DND-41 (cell line): ENCODE measurements around the gene TYSND1.
A peak's percentile ranks its signal among the peaks of the same experiment; 100 is the strongest.
"Not testable (repeated sequence)": the region's sequence is repeated elsewhere in the genome, so short reads cannot be mapped to it uniquely, and the experiment has no call there.

Experiments used
- ATAC-seq: fragments of 200-7000 bp; cut with Tn5 transposase; 3 replicates; pipeline ENCODE4 v1.9.1; 2021; ENCODE audit warnings: low read depth; ENCODE audit not compliant: insufficient read depth
- DNase-seq: peaks from one replicate; pipeline ENCODE4 v3.0.0-alpha.2; 2020
- H2AFZ ChIP-seq: 2 replicates; pipeline ENCODE4 v1.6.0; 2012; ENCODE audit warnings: low read depth, low read length
- H3K27ac ChIP-seq: 2 replicates; pipeline ENCODE4 v1.5.1; 2012; ENCODE audit warnings: low read length, inconsistent platforms
- H3K27me3 ChIP-seq: fragments of 200-600 bp; sonication (generic); 2 replicates; pipeline ENCODE4 v1.6.0; 2012; ENCODE audit warnings: low read length, mild to moderate bottlenecking, inconsistent platforms; ENCODE audit not compliant: insufficient read depth, poor library complexity
- H3K36me3 ChIP-seq: 2 replicates; pipeline ENCODE4 v1.5.1; 2012; ENCODE audit warnings: low read length, inconsistent platforms; ENCODE audit not compliant: insufficient read depth
- H3K4me1 ChIP-seq: 2 replicates; pipeline ENCODE4 v1.5.1; 2012; ENCODE audit warnings: mild to moderate bottlenecking, low read length; ENCODE audit not compliant: insufficient read depth
- H3K4me2 ChIP-seq: 2 replicates; pipeline ENCODE4 v1.6.0; 2012; ENCODE audit warnings: mild to moderate bottlenecking, moderate library complexity, low read length, inconsistent platforms; ENCODE audit not compliant: insufficient read depth
- H3K4me3 ChIP-seq, 2 experiments: fragments of 200-600 bp in 1 of 2; shearing (Covaris generic) in 1 of 2; 2 replicates each; pipeline ENCODE4 v1.5.1; 2012 to 2016; ENCODE audit warnings: inconsistent platforms in 2 of 2, low read length in 2 of 2, mild to moderate bottlenecking in 2 of 2, low read depth in 1 of 2, moderate library complexity in 1 of 2
- H3K79me2 ChIP-seq: 2 replicates; pipeline ENCODE4 v1.6.0; 2012; ENCODE audit warnings: low read length, inconsistent platforms; ENCODE audit not compliant: insufficient read depth
- H3K9ac ChIP-seq: 2 replicates; pipeline ENCODE4 v1.6.0; 2012; ENCODE audit warnings: low read depth, mild to moderate bottlenecking, inconsistent platforms, low read length, moderate library complexity
- H3K9me3 ChIP-seq: 2 replicates; pipeline ENCODE4 v1.5.1; 2012; ENCODE audit warnings: low read length, moderate library complexity, mild to moderate bottlenecking, inconsistent platforms; ENCODE audit not compliant: insufficient read depth, severe bottlenecking
- H4K20me1 ChIP-seq: 2 replicates; pipeline ENCODE4 v1.6.0; 2012; ENCODE audit warnings: low read length; ENCODE audit not compliant: insufficient read depth
- CTCF ChIP-seq: IDR thresholded peaks from 2 replicates; pipeline ENCODE4 v1.5.1; 2012; ENCODE audit warnings: borderline replicate concordance, low read length, moderate library complexity, mild to moderate bottlenecking; ENCODE audit not compliant: poor library complexity, severe bottlenecking; ENCODE audit errors: extremely low read depth
- EZH2 ChIP-seq: IDR thresholded peaks from 3 replicates; pipeline ENCODE4 v1.6.1; 2012; ENCODE audit warnings: borderline replicate concordance, low read depth, mild to moderate bottlenecking, moderate library complexity, low read length, inconsistent platforms; ENCODE audit not compliant: severe bottlenecking

Gene TYSND1

DNA sequence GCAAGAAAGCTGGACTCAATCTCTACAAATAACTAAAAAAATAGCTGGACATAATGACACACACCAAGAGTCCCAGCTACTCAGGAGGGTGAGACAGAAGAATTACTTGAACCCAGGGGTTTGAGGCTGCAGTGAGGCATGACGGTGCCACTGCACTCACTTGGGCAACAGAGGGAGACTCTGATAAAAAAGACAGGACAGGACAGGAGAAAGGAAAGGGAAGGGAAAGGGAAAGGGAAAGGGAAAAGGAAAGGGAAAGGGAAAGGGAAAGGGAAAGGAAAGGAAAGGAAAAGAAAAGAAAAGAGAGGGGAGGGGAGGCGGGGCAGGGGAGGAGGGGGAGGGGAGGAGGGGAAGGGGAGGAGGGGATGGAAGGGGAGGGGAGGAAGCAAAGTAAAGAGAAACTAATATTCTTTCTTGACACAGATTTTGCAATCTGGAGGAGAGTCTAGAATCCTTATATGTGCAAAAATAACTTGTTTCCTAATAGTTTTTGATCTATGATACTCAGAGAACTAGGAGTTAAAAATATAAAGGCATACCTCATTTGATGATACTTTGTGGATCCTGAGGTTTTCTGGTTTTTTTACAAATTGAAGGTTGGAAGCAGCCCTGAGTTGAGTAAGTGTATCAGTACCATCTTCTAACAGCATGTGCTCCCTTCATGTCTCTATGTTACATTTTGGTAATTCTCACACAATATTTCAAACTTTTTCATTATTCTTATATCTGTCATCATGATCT lies 15.8 kb upstream of the TYSND1 start:
- Histone ChIP-seq H3K27ac (no peak overlapping the region), H3K79me2 (peaks cover 83% of the 10 kb centered on the region), H3K4me1 (peaks cover 37% of the 10 kb centered on the region), H3K9ac (no peak overlapping the region), H2AFZ (no peak overlapping the region), H3K9me3 (no peaks in the 10 kb centered on the region), H3K4me2 (no peak overlapping the region), H3K36me3 (peaks cover 75% of the 10 kb centered on the region), H3K4me3 (no peak overlapping the region), H4K20me1 (peaks cover 59% of the 10 kb centered on the region), H3K27me3 (no peaks in the 10 kb centered on the region)
- ATAC-seq (peak; percentile 65), DNase-seq (no peak)
- TF ChIP-seq CTCF: no peak
- TF ChIP-seq EZH2: no peak

- H3K79me2 ChIP-seq: peaks cover 74% of the 10 kb centered on the region
- no peaks in the 10 kb centered on the region for H3K27me3 ChIP-seq
- peaks cover 53% of the 10 kb centered on the region for H4K20me1 ChIP-seq
- peaks cover 30% of the 10 kb centered on the region for H3K4me1 ChIP-seq
- H3K9ac ChIP-seq: no peak overlapping the region
- H3K4me3 ChIP-seq: no peak overlapping the region
- no peak for TF ChIP-seq EZH2
- no peak for TF ChIP-seq CTCF
- no peaks in the 10 kb centered on the region for H3K9me3 ChIP-seq
- H3K36me3 ChIP-seq: peaks cover 79% of the 10 kb centered on the region
- ATAC-seq (no peak), DNase-seq (no peak)
- H2AFZ ChIP-seq: no peak overlapping the region
- H3K4me2 ChIP-seq: no peak overlapping the region
- H3K27ac ChIP-seq: no peak overlapping the region
These were observed 14.3 kb upstream of the TYSND1 start for GRCh38 chr10:70160798-70161197.

DNA sequence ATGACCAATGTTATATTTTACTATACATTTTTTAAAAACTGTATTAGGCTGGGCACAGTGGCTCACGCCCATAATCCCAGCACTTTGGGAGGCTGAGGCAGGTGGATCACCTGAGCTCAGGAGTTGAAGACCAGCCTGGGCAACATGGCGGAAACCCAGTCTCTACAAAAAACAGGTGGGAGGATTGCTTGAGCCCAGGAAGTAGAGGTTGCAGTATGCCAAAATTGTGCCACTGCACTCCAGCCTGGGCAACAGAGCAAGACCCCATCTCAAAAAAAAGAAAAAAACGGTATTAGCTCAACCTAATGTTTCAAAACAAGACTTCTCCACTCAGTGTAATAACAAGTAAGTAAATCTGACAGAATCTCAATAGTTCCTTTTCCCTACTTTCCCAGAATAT lies 12.9 kb upstream of the TYSND1 start:
- not testable (repeated sequence) for H3K4me2 ChIP-seq, H3K9me3 ChIP-seq, H2AFZ ChIP-seq, H3K27me3 ChIP-seq, ATAC-seq, H3K9ac ChIP-seq, DNase-seq, H3K27ac ChIP-seq, H3K4me3 ChIP-seq
- H3K79me2 ChIP-seq: peaks cover 61% of the 10 kb centered on the region
- peaks cover 19% of the 10 kb centered on the region for H3K4me1 ChIP-seq
- H3K36me3 ChIP-seq: peaks cover 83% of the 10 kb centered on the region
- H4K20me1 ChIP-seq: peaks cover 44% of the 10 kb centered on the region

DNA sequence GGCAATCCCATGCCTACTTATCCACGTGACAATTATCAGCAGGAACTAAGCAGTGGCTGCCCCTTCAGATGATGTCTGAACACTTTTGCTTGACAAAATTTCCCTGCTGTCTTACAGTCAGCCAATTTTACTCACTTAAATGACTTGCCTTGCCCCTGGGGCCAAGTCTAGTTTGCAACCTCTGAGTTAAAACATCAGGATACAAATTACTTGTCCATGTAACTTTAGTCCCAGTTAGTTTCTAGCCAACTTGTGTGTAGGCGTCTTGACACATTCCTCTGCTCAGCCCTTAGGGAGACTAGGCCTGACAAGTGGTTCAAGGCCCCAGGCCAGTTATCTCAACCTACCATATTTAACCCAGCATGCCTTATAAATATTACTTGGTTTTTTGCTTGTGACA lies 11.6 kb upstream of the TYSND1 start:
- Histone ChIP-seq H3K27ac (no peak overlapping the region), H3K27me3 (no peaks in the 10 kb centered on the region), H3K9ac (no peak overlapping the region; the same call in 1 of the 2 replicates), H3K79me2 (peaks cover 51% of the 10 kb centered on the region), H3K4me2 (no peak overlapping the region), H3K4me1 (peaks cover 7% of the 10 kb centered on the region), H3K4me3 (no peak overlapping the region), H2AFZ (no peak overlapping the region), H3K9me3 (no peaks in the 10 kb centered on the region), H4K20me1 (peaks cover 31% of the 10 kb centered on the region), H3K36me3 (peaks cover 89% of the 10 kb centered on the region)
- ATAC-seq (no peak), DNase-seq (no peak)
- TF ChIP-seq CTCF: no peak
